NT2/D1 (cell line): ENCODE measurements around the gene TIPIN.

Source experiments
- SUZ12 ChIP-seq: IDR thresholded peaks from 2 replicates; pipeline ENCODE4 v1.6.1; 2011; ENCODE audit not compliant: insufficient read length, insufficient read depth; ENCODE audit errors: extremely low read depth
- YY1 ChIP-seq: IDR thresholded peaks from 2 replicates; pipeline ENCODE4 v1.6.1; 2011; ENCODE audit not compliant: insufficient read length, insufficient read depth
- ZNF274 ChIP-seq: IDR thresholded peaks from 2 replicates; pipeline ENCODE4 v1.6.1; 2011; ENCODE audit warnings: mild to moderate bottlenecking, low read depth, low read length

DNA sequence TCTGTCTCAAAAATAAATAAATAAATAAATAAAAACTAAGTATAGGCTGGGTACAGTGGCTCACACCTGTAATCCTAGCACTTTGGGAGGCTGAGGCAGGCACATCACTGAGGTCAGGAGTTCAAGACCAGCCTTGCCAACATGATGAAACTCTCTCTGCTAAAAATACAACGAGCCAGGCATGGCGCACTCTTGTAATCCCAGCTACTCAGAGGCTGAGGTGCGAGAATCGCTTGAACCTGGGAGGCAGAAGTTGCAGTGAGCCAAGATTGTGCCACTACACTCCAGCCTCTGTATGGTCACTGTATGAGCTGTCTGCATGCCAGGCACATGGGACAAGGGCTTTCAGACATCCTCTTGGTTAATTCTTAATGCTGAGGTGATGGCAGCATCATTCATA, 28.7 kb downstream of the TIPIN start:
- no peak for TF ChIP-seq ZNF274
- no peak for TF ChIP-seq SUZ12
- TF ChIP-seq YY1 = no peak
